Measurements from ENCODE around the gene HMOX1.

- TF ChIP-seq, protein P1, sequence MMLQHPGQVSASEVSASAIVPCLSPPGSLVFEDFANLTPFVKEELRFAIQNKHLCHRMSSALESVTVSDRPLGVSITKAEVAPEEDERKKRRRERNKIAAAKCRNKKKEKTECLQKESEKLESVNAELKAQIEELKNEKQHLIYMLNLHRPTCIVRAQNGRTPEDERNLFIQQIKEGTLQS (CRISPR knock-in tag; conservative IDR thresholded peaks at IDR 0.05): no peak
- no peak for TF ChIP-seq KAT7 (CRISPR knock-in tag; IDR thresholded peaks at IDR 0.05; ENCODE audit: borderline replicate concordance)
- no peak for TF ChIP-seq TEAD4 (CRISPR knock-in tag; IDR thresholded peaks at IDR 0.05)
Measured at GRCh38 chr22:35422936-35423335, 42.0 kb downstream of the HMOX1 start.

All from WTC11 (cell line).